Measurements from ENCODE around the gene FARP2. TPM values are rescaled to one million over a fixed set of nuclear protein-coding genes. Genes with fewer than 3 reads are reported as not detected.

Gene FARP2
- total RNA-seq, 6 experiments from 2014 or later = 13.3 to 41.3 (median 28.7) TPM

DNA sequence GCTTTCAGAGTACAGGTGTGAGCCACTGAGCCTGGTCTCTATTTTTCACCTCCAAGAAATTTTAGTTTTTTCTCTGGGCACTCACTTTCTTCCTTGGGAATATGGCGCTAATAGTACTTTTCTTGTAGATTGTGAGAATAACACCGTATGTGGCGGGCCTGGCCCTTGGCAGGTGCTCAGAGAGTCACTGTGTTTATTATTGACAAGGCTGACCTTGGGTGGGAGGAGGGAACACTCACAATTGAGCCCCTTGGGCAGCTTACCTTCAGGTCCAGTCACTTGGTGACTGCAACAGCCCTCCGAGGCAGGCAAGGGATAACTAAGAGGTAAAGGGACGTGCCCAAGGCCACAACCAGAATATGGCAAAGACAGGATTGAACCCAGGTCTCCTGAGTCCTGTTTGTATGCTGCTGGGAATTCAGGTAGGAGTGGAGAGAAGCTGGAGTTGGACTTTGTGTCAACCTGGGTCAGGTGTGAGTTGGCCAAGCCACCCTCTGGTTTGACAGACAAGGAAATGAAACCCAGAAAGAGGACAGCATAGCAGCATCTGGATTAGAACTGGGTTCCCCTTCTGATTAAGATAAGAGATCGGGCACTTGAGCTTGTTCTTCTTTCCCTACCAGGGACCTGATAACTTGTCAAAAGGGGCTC lies 155.1 kb downstream of the FARP2 start:
- Histone ChIP-seq H3K9me3 (no peaks in the 10 kb centered on the region), H3K27ac (no peak overlapping the region), H3K36me3 (no peaks in the 10 kb centered on the region), H3K27me3 (no peaks in the 10 kb centered on the region), H3K4me3 (no peak overlapping the region), H3K4me1 (peaks cover 0 to 18% (median 5%) of the 10 kb centered on the region in 4 donors)
- ATAC-seq (no peak), DNase-seq (no peak)
- no peak for TF ChIP-seq POLR2A (IDR thresholded peaks at IDR 0.05)
- TF ChIP-seq, protein P1, sequence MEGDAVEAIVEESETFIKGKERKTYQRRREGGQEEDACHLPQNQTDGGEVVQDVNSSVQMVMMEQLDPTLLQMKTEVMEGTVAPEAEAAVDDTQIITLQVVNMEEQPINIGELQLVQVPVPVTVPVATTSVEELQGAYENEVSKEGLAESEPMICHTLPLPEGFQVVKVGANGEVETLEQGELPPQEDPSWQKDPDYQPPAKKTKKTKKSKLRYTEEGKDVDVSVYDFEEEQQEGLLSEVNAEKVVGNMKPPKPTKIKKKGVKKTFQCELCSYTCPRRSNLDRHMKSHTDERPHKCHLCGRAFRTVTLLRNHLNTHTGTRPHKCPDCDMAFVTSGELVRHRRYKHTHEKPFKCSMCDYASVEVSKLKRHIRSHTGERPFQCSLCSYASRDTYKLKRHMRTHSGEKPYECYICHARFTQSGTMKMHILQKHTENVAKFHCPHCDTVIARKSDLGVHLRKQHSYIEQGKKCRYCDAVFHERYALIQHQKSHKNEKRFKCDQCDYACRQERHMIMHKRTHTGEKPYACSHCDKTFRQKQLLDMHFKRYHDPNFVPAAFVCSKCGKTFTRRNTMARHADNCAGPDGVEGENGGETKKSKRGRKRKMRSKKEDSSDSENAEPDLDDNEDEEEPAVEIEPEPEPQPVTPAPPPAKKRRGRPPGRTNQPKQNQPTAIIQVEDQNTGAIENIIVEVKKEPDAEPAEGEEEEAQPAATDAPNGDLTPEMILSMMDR (IDR thresholded peaks at IDR 0.05) = no peak
- intact Hi-C loops (cut with DNase I) = no loop called here
- 95% methylated on average over 6 of the region's 6 CpGs for WGBS (ENCODE audit: insufficient coverage, low coverage, low lambda C conversion rate, missing lambda C conversion rate)

GRCh38 chr2:241514553-241514952 lies 158.5 kb downstream of the FARP2 start:
- intact Hi-C loops (cut with DNase I) = no loop called here
- Histone ChIP-seq H3K4me3 (no peak overlapping the region), H3K9me3 (no peaks in the 10 kb centered on the region), H3K36me3 (no peaks in the 10 kb centered on the region), H3K27ac (no peak overlapping the region), H3K4me1 (peaks cover 0 to 1% (median 0%) of the 10 kb centered on the region in 4 donors), H3K27me3 (no peaks in the 10 kb centered on the region)
- TF ChIP-seq, protein P1 (IDR thresholded peaks at IDR 0.05) = no peak
- DNase-seq (no peak), ATAC-seq (peak in 1 of 4 donors; percentile 16)
- WGBS (ENCODE audit: insufficient coverage, low coverage, low lambda C conversion rate, missing lambda C conversion rate) = 73% methylated on average over 3 of the region's 5 CpGs

DNA sequence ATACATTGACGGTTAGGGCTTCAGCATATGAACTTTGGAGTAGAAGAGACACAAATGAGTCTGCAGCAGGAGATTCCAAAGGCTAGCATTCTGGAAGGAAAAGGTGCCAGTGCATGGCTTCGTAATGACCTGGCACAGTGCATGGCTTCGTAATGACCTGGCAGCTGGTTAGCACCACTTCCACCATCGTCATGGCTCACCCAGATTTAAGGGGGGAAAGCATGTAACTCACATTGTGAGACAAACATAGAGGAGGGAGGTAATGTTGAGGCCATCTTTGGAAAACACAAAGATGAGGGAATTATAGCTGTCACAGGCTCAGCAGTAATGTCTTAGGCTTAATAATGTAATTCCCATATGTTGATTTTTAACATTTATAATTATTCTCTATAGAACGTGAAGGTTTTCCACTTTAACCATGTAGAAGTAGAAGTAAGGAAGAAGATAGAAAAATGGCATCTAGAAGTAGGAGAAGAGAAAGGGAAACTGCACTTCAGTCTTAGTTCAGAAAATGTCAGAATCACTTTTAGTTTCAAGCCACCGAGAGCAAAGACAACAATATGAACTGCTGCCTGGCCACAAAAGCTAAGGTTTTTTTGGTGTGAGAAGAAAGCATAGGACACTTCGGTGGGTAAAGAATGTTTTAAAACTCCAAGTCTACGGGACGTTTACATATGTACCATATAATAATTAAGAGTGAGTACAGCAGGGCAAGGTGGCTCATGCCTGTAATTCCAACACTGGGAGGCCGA lies 159.1 kb downstream of the FARP2 start:
- no peak overlapping the region for H3K4me3 ChIP-seq
- no peaks in the 10 kb centered on the region for H3K36me3 ChIP-seq
- no peaks in the 10 kb centered on the region for H3K27me3 ChIP-seq
- ATAC-seq (no peak), DNase-seq (no peak)
- H3K4me1 ChIP-seq = no peaks in the 10 kb centered on the region
- TF ChIP-seq, protein P1 (IDR thresholded peaks at IDR 0.05) = no peak
- no peak for TF ChIP-seq POLR2A (IDR thresholded peaks at IDR 0.05)
- no peaks in the 10 kb centered on the region for H3K9me3 ChIP-seq
- intact Hi-C loops (cut with DNase I) = no loop called here
- WGBS (ENCODE audit: insufficient coverage, low coverage, low lambda C conversion rate, missing lambda C conversion rate) = 60% methylated on average over 10 of the region's 10 CpGs
- H3K27ac ChIP-seq = no peak overlapping the region

DNA sequence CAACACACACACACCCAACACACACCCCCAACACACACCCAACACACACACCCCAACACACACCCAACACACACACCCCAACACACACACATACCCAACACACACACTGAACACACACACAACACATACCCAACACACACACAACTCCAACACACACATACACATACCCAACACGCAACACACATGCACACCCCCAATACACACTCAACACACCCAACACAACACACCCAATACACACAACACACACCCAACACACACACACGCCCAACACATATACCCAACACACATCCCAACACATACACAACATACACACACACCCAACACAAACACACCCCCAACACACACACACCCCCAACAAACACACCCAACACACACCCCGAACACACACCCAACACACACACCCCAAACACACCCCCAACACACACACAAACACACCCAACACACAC lies 160.5 kb downstream of the FARP2 start:
- intact Hi-C loops (cut with DNase I) = no loop called here
- Histone ChIP-seq H3K4me1 (no peaks in the 10 kb centered on the region), H3K27me3 (no peaks in the 10 kb centered on the region), H3K27ac (no peak overlapping the region), H3K36me3 (no peaks in the 10 kb centered on the region), H3K4me3 (no peak overlapping the region), H3K9me3 (no peaks in the 10 kb centered on the region)
- no peak for DNase-seq
- no peak for ATAC-seq
- WGBS (ENCODE audit: insufficient coverage, low coverage, low lambda C conversion rate, missing lambda C conversion rate) = 94% methylated on average over 3 of the region's 3 CpGs
- no peak for TF ChIP-seq POLR2A (IDR thresholded peaks at IDR 0.05)
- TF ChIP-seq, protein P1 (IDR thresholded peaks at IDR 0.05) = no peak

All from right lobe of liver (tissue), 6 donors.